Activated B cell treated with CpG ODN at 0.5 μM for 24 hours (primary cell): ENCODE data around the gene AMBP. TPM values are rescaled to one million over a fixed set of nuclear protein-coding genes. Genes with fewer than 3 reads are reported as not detected.

ENCODE experiments used
- ATAC-seq: fragments of 200-7000 bp; cut with Tn5 transposase; one replicate; pipeline ENCODE4 v1.10.0; 2021; ENCODE audit warnings: low read depth, mild to moderate bottlenecking, moderate library complexity
- CTCF ChIA-PET: fragments of 350-600 bp; sonication (Branson Sonifier 250); formaldehyde crosslinking; loops from one replicate; lab custom pipeline; 2021; ENCODE audit warnings: antibody characterized with exemption; lab: Charles Lee
- POLR2A ChIA-PET: fragments of 350-600 bp; sonication (Branson Sonifier 250); formaldehyde crosslinking; loops from one replicate; lab custom pipeline; 2021; ENCODE audit warnings: antibody characterized with exemption; lab: Charles Lee
- DNase-seq: peaks from one replicate; pipeline ENCODE4 v3.0.0; 2022
- H3K27ac Mint-ChIP-seq: one replicate; pipeline ENCODE4 v1.8.0; 2020; ENCODE audit warnings: mixed read lengths
- H3K27me3 Mint-ChIP-seq: one replicate; pipeline ENCODE4 v1.8.0; 2021; ENCODE audit warnings: mixed read lengths
- H3K36me3 Mint-ChIP-seq: one replicate; pipeline ENCODE4 v1.8.0; 2021; ENCODE audit warnings: low read depth, mixed read lengths
- H3K4me1 Mint-ChIP-seq: one replicate; pipeline ENCODE4 v1.8.0; 2021; ENCODE audit warnings: mixed read lengths
- H3K4me3 Mint-ChIP-seq: one replicate; pipeline ENCODE4 v1.8.0; 2020; ENCODE audit warnings: mild to moderate bottlenecking, mixed read lengths
- H3K9me3 Mint-ChIP-seq: one replicate; pipeline ENCODE4 v1.8.0; 2020; ENCODE audit warnings: mixed read lengths
- intact Hi-C: fragments of 100-400 bp; cut with micrococcal nuclease; formaldehyde crosslinking; loops from one replicate; pipeline ENCODE4 v1.15.1; 2024
- total RNA-seq: library from RNA; stranded (reverse); gene quantifications from 2 replicates; pipeline ENCODE4 v1.2.3, GENCODE V29; 2022
- TF ChIP-seq, protein P1 (sequence below): fragments of 200-600 bp; IDR thresholded peaks from one replicate; pipeline ENCODE4 v1.8.0; 2022; ENCODE audit warnings: antibody characterized with exemption, mild to moderate bottlenecking

The AMBP gene
- total RNA-seq, 1 donor from 2014 or later = not detected

GRCh38 chr9:114056527-114056926 is 21.6 kb downstream of the AMBP start:
- DNase-seq (no peak), ATAC-seq (no peak)
- Mint-ChIP-seq H3K27ac (no peak overlapping the region), H3K36me3 (no peaks in the 10 kb centered on the region), H3K27me3 (peaks cover 14% of the 10 kb centered on the region), H3K4me3 (no peak overlapping the region), H3K9me3 (no peaks in the 10 kb centered on the region), H3K4me1 (peaks cover 8% of the 10 kb centered on the region)
- intact Hi-C loops = no loop called here
- TF ChIP-seq, protein P1, sequence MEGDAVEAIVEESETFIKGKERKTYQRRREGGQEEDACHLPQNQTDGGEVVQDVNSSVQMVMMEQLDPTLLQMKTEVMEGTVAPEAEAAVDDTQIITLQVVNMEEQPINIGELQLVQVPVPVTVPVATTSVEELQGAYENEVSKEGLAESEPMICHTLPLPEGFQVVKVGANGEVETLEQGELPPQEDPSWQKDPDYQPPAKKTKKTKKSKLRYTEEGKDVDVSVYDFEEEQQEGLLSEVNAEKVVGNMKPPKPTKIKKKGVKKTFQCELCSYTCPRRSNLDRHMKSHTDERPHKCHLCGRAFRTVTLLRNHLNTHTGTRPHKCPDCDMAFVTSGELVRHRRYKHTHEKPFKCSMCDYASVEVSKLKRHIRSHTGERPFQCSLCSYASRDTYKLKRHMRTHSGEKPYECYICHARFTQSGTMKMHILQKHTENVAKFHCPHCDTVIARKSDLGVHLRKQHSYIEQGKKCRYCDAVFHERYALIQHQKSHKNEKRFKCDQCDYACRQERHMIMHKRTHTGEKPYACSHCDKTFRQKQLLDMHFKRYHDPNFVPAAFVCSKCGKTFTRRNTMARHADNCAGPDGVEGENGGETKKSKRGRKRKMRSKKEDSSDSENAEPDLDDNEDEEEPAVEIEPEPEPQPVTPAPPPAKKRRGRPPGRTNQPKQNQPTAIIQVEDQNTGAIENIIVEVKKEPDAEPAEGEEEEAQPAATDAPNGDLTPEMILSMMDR = no peak
- ChIA-PET CTCF (no interaction called here), POLR2A (no interaction called here)

- Mint-ChIP-seq H3K9me3 (no peaks in the 10 kb centered on the region), H3K4me1 (peaks cover 8% of the 10 kb centered on the region), H3K36me3 (no peaks in the 10 kb centered on the region), H3K27me3 (peaks cover 14% of the 10 kb centered on the region), H3K4me3 (no peak overlapping the region), H3K27ac (no peak overlapping the region)
- CTCF ChIA-PET = no interaction called here
- ATAC-seq = no peak
- POLR2A ChIA-PET = no interaction called here
- intact Hi-C loops = no loop called here
- TF ChIP-seq, protein P1 = no peak
- DNase-seq = no peak
These were observed 22.2 kb downstream of the AMBP start for GRCh38 chr9:114055894-114056293.

GRCh38 chr9:114055061-114055460 is 23.0 kb downstream of the AMBP start:
- intact Hi-C loops = no loop called here
- H3K9me3 Mint-ChIP-seq = no peaks in the 10 kb centered on the region
- peaks cover 13% of the 10 kb centered on the region for H3K27me3 Mint-ChIP-seq
- ChIA-PET POLR2A (no interaction called here), CTCF (no interaction called here)
- H3K4me1 Mint-ChIP-seq = peaks cover 8% of the 10 kb centered on the region
- TF ChIP-seq, protein P1 = no peak
- DNase-seq (no peak), ATAC-seq (no peak)
- no peak overlapping the region for H3K4me3 Mint-ChIP-seq
- no peaks in the 10 kb centered on the region for H3K36me3 Mint-ChIP-seq
- H3K27ac Mint-ChIP-seq = no peak overlapping the region

DNA sequence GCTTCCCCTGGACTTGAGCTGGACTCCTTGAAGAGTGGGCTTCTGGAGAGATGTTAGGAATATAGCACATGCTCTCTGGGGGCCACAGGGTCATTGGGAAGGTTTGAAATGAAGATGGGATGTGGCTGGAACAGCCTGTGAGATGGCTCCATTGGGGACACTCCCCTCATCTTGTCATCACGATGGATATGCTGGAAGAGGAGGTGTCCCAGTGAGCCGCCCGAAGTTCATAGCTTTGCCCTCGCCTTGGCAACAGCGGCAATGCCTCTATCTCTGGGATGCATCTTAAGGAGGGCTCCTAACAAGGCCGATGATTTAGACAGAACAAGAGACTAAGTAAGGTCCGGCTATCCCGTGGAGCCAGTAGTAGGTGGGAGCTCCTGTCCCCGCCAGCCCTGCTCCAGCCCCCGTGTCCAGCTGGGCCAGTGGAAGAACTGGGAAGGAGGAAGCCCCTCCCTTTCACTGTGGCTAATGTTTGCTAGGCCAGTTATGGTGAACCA is 23.9 kb downstream of the AMBP start:
- no peaks in the 10 kb centered on the region for H3K9me3 Mint-ChIP-seq
- H3K27me3 Mint-ChIP-seq = peaks cover 10% of the 10 kb centered on the region
- POLR2A ChIA-PET = no interaction called here
- ATAC-seq (no peak), DNase-seq (no peak)
- CTCF ChIA-PET = no interaction called here
- peaks cover 3% of the 10 kb centered on the region for H3K4me1 Mint-ChIP-seq
- TF ChIP-seq, protein P1 = no peak
- intact Hi-C loops = no loop called here
- H3K4me3 Mint-ChIP-seq = no peak overlapping the region
- no peaks in the 10 kb centered on the region for H3K36me3 Mint-ChIP-seq
- H3K27ac Mint-ChIP-seq = no peak overlapping the region

DNA sequence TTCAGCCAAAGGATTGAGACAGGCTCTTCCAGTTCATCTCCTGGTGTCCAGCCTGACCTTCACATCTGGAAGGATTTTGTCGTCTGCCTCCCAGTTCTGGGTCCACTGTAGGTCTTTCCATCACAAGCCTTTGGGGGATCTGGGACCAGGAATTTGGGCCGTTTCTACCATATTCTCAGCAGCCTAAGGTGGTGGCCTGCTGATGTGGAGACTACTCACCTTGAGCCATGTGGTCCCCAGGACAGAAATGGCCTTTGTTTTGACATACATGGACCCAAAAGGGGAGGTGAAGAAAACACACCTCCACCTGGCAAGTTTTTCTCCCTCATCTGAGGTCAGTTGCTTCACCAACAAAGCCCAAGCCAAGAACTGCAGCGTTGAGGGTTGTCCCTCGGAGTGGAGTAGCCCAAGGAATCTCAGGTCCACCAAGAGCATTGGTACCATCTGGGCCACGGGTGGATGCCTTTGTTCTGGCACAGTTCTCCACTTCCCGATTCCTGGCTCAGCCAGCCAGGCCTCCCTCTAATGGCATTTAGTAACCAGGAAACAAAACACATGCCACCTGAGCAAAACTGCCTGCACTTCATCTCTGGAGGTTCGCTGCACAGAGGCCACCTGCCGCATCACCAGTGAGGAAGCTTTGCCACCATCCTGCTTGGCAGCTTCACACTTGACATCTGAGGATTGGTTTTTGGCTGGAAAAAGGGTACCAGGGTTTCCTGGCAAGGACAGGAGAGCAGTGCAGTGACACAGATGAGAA is 24.7 kb downstream of the AMBP start:
- no peaks in the 10 kb centered on the region for H3K9me3 Mint-ChIP-seq
- no peak overlapping the region for H3K4me3 Mint-ChIP-seq
- DNase-seq (no peak), ATAC-seq (no peak)
- ChIA-PET POLR2A (no interaction called here), CTCF (no interaction called here)
- peaks cover 3% of the 10 kb centered on the region for H3K4me1 Mint-ChIP-seq
- TF ChIP-seq, protein P1 = no peak
- peaks cover 10% of the 10 kb centered on the region for H3K27me3 Mint-ChIP-seq
- no peak overlapping the region for H3K27ac Mint-ChIP-seq
- no peaks in the 10 kb centered on the region for H3K36me3 Mint-ChIP-seq
- intact Hi-C loops = no loop called here
